ENCODE measurements around the gene VWA5B2.

DNA sequence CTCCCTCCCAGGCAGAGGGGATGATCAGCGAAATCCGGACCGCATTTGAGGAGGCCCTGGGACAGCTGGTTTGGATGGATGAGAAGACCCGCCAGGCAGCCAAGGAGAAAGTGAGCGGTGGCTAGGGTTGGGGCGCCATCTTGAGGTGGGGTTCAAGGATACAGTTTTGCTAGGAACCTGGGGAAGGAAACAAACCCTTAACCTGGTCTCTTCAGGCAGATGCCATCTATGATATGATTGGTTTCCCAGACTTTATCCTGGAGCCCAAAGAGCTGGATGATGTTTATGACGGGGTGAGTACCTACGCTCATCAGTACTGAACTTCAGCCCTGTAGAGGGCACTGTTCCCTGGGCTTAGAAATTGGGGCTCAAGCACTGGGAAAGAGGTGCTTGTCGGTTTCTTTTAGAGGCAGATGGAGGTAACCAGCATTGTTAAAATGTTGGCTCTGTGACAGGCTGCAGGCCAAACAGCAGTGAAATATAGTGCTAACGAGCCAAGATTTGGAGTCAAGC is 60.1 kb downstream of the VWA5B2 start:
- TF ChIP-seq ZNF274 (IDR thresholded peaks at IDR 0.05; ENCODE audit: low read depth, low read length) (no peak), POLR2AphosphoS5 (IDR thresholded peaks at IDR 0.05; ENCODE audit: low read depth, low read length) (no peak), POLR2A (IDR thresholded peaks at IDR 0.05; ENCODE audit: borderline replicate concordance, extremely low read depth, insufficient read depth, insufficient read length) (no peak), SP1 (IDR thresholded peaks at IDR 0.05; ENCODE audit: low read depth) (no peak), JUND (IDR thresholded peaks at IDR 0.05) (no peak), EZH2 (IDR thresholded peaks at IDR 0.05) (no peak), RAD21 (IDR thresholded peaks at IDR 0.05; ENCODE audit: low read depth) (peak; percentile 95), EZH2phosphoT487 (IDR thresholded peaks at IDR 0.05; ENCODE audit: borderline replicate concordance) (no peak), SIN3A (IDR thresholded peaks at IDR 0.05; ENCODE audit: low read depth) (no peak)
- TF ChIP-seq, protein P1, sequence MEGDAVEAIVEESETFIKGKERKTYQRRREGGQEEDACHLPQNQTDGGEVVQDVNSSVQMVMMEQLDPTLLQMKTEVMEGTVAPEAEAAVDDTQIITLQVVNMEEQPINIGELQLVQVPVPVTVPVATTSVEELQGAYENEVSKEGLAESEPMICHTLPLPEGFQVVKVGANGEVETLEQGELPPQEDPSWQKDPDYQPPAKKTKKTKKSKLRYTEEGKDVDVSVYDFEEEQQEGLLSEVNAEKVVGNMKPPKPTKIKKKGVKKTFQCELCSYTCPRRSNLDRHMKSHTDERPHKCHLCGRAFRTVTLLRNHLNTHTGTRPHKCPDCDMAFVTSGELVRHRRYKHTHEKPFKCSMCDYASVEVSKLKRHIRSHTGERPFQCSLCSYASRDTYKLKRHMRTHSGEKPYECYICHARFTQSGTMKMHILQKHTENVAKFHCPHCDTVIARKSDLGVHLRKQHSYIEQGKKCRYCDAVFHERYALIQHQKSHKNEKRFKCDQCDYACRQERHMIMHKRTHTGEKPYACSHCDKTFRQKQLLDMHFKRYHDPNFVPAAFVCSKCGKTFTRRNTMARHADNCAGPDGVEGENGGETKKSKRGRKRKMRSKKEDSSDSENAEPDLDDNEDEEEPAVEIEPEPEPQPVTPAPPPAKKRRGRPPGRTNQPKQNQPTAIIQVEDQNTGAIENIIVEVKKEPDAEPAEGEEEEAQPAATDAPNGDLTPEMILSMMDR (IDR thresholded peaks at IDR 0.05 in 2 of 3, conservative IDR thresholded peaks at IDR 0.05 in 1 of 3; ENCODE audit: borderline replicate concordance in 1 of 3, insufficient read depth in 1 of 3, low read depth in 2 of 3, low read length in 2 of 3), result peak; percentile 75 to 97 (median 90)
- TF ChIP-seq, protein P2, sequence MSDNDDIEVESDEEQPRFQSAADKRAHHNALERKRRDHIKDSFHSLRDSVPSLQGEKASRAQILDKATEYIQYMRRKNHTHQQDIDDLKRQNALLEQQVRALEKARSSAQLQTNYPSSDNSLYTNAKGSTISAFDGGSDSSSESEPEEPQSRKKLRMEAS (IDR thresholded peaks at IDR 0.05), result no peak
